Hepatocyte (in vitro differentiated cells): ENCODE measurements around the gene EMC1.

Source experiments
- CTCF ChIP-seq: fragments of 200-600 bp; sonication (generic); IDR thresholded peaks from 2 replicates; pipeline ENCODE4 v1.5.1; 2016; ENCODE audit warnings: antibody characterized with exemption, mild to moderate bottlenecking; ENCODE audit not compliant: poor library complexity
- EZH2phosphoT487 ChIP-seq: fragments of 200-600 bp; sonication (generic); IDR thresholded peaks from one replicate; pipeline ENCODE4 v1.6.1; 2018; ENCODE audit warnings: antibody characterized with exemption, mild to moderate bottlenecking, low read depth, moderate library complexity; ENCODE audit not compliant: unreplicated experiment, severe bottlenecking

DNA sequence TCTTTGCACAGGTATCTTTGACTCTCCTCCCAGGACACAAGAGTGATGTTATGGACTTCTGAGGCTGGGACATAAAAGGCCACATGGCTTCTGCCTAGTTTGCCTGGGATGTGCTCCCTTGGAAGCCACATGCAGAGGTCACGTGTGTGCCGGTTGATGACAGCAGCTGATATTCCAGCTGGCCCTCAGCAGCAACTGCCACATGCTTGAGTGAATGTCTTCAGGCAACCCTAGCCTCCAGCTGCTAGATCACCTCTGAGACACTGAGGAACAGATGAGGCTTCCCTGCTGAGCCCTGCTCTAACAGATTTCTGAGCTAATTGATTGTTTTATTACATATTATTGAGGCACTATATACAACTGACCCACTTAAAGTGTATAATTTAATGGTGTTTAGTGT lies 48.9 kb upstream of the EMC1 start:
- no peak for TF ChIP-seq CTCF
- no peak for TF ChIP-seq EZH2phosphoT487
